LNCAP (cell line): ENCODE results near the gene TXNDC15.

Experiments used
- TF ChIP-seq, protein P1 (sequence below): fragments of 450-650 bp; IDR thresholded peaks from 2 replicates; pipeline ENCODE4 v1.5.1; 2017; ENCODE audit warnings: mild to moderate bottlenecking

Gene TXNDC15

DNA sequence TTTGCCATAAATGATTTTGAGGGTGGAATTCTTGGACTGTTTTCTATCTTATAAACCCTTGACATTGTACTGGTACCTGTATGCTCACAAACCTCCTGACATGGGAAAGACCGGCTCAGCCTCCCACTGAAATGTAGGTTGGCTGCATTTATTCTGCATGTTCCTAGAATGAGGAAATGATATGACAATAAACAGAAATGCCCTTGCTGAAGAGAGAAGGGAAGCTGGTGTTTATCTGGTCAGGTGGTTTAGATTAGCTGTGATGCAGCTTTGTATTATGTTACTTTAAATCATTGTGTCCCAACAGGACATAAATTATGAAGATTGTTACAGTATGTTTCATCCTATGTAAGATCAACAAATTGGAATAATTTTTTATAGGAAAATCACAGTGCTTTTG is 70.5 kb downstream of the TXNDC15 start:
- TF ChIP-seq, protein P1, sequence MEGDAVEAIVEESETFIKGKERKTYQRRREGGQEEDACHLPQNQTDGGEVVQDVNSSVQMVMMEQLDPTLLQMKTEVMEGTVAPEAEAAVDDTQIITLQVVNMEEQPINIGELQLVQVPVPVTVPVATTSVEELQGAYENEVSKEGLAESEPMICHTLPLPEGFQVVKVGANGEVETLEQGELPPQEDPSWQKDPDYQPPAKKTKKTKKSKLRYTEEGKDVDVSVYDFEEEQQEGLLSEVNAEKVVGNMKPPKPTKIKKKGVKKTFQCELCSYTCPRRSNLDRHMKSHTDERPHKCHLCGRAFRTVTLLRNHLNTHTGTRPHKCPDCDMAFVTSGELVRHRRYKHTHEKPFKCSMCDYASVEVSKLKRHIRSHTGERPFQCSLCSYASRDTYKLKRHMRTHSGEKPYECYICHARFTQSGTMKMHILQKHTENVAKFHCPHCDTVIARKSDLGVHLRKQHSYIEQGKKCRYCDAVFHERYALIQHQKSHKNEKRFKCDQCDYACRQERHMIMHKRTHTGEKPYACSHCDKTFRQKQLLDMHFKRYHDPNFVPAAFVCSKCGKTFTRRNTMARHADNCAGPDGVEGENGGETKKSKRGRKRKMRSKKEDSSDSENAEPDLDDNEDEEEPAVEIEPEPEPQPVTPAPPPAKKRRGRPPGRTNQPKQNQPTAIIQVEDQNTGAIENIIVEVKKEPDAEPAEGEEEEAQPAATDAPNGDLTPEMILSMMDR, result no peak

- TF ChIP-seq, protein P1, result no peak
These were observed 70.9 kb downstream of the TXNDC15 start for GRCh38 chr5:134945041-134945440.

- TF ChIP-seq, protein P1, result no peak
These were observed 74.7 kb downstream of the TXNDC15 start for GRCh38 chr5:134948911-134949310.

- TF ChIP-seq, protein P1, result no peak
These were observed 75.1 kb downstream of the TXNDC15 start for GRCh38 chr5:134949316-134949715.
